ENCODE results near the gene ZNF500. TPM values are rescaled to one million over a fixed set of nuclear protein-coding genes. Genes with fewer than 3 reads are reported as not detected.

Gene ZNF500
- total RNA-seq, 4 donors from 2014 or later: 12.6 to 23.3 (median 20.5) TPM

GRCh38 chr16:4699046-4699556 is 67.9 kb downstream of the ZNF500 start:
- TF ChIP-seq CTCF (IDR thresholded peaks at IDR 0.05): no peak
- no peak for TF ChIP-seq POLR2A (IDR thresholded peaks at IDR 0.05)

GRCh38 chr16:4698321-4699045 is 68.5 kb downstream of the ZNF500 start:
- intact Hi-C loops (cut with DNase I; ENCODE audit: low total_unique reads): no loop called here
- peak in 1 of 2 donors; percentile 84 for DNase-seq (ENCODE audit: low spot score in 2 of 2)
- WGBS, 2 donors: 91 to 94% methylated on average over 13 to 33 of the region's 36 CpGs
- TF ChIP-seq POLR2A (IDR thresholded peaks at IDR 0.05) (no peak), CTCF (IDR thresholded peaks at IDR 0.05) (no peak)
- no peak overlapping the region for H3K4me3 ChIP-seq (ENCODE audit: low read depth, poor library complexity, severe bottlenecking)

More at GRCh38 chr16:4699046-4699556, 67.9 kb downstream of the ZNF500 start:
- no peak for DNase-seq (ENCODE audit: low spot score in 2 of 2)
- intact Hi-C loops (cut with DNase I; ENCODE audit: low total_unique reads): no loop called here
- H3K4me3 ChIP-seq (ENCODE audit: low read depth, poor library complexity, severe bottlenecking): no peak overlapping the region
- WGBS, 2 donors: 91 to 94% methylated on average over 17 to 19 of the region's 19 CpGs

Other genes starting within 250 kb of the ZNF500 start
- 10 to 100 TPM in 3 of 4 donors, 1 to 10 TPM in 1; 9.9 to 18.4 (median 15.0) TPM for gene CDIP1, start 228.4 kb downstream of the ZNF500 start, total RNA-seq
- under 1 TPM; 0.08 to 0.49 (median 0.29) TPM for gene C16orf96, start 210.8 kb downstream of the ZNF500 start, total RNA-seq
- gene UBALD1, start 152.3 kb downstream of the ZNF500 start, total RNA-seq: 10 to 100 TPM in 3 of 4 donors, 1 to 10 TPM in 1; 9.8 to 14.9 (median 14.3) TPM
- gene MGRN1, start 142.3 kb downstream of the ZNF500 start, total RNA-seq: 10 to 100 TPM; 35.3 to 53.4 (median 40.1) TPM
- gene NUDT16L1, start 73.6 kb downstream of the ZNF500 start, total RNA-seq: 10 to 100 TPM; 18.5 to 27.8 (median 23.6) TPM
- gene ANKS3, start 32.9 kb downstream of the ZNF500 start, total RNA-seq: 10 to 100 TPM; 10.4 to 28.8 (median 17.4) TPM
- 1 to 10 TPM in 1 of 4 donors, under 1 TPM in 1, not detected in 2; 0.16 to 1.4 TPM for gene DNAAF8, start 32.6 kb downstream of the ZNF500 start, total RNA-seq
- gene SEPTIN12, start 21.2 kb upstream of the ZNF500 start, total RNA-seq: not detected
- 10 to 100 TPM in 1 of 4 donors, 1 to 10 TPM in 2, not detected in 1; 6.6 to 10.6 (median 7.6) TPM for gene SMIM22, start 28.2 kb upstream of the ZNF500 start, total RNA-seq
- gene ROGDI, start 35.5 kb upstream of the ZNF500 start, total RNA-seq: 10 to 100 TPM in 2 of 4 donors, 1 to 10 TPM in 2; 7.3 to 15.8 (median 10.2) TPM
- 10 to 100 TPM; 36.8 to 52.6 (median 51.3) TPM for gene GLYR1, start 80.1 kb upstream of the ZNF500 start, total RNA-seq
- gene UBN1, start 80.3 kb upstream of the ZNF500 start, total RNA-seq: 10 to 100 TPM; 20.7 to 38.3 (median 27.9) TPM
- 100 to 1,000 TPM; 445 to 545 (median 495) TPM for gene PPL, start 170.0 kb upstream of the ZNF500 start, total RNA-seq
- 1 to 10 TPM in 2 of 4 donors, under 1 TPM in 2; 0.91 to 2.6 (median 1.3) TPM for gene SEC14L5, start 191.2 kb upstream of the ZNF500 start, total RNA-seq